ENCODE data around the gene LEMD3. TPM values are rescaled to one million over a fixed set of nuclear protein-coding genes. Genes with fewer than 3 reads are reported as not detected.

LEMD3 gene
- total RNA-seq, 1 experiment from 2014 or later, result 26.9 TPM

DNA sequence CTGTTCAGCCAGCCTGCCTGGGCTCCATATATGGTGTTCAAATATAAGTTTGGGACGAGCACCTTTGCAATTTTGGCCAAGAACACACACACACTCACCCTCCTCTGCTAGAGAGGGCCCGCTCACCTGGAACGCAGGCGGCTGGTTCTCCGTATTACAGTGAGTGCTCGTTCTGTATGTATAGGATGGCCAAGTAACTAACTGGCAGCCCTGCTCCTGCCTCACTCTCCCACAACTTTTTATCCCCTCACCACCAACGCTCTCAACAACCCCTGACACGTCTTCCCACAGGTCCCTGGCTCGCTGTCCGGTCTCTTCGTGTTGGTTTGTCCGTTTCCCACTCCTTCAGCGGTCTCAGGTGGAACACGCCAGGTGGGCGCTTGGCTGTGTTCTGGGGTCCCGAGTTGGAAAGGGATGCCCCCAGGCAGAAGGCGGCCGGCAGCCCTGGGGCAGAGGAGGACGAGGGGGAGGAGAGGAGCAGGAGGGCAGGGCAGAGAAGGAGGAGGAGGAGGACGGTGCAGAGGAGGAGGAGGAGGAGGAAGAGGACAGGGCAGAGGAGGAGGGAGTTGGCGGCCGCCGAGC is 108.7 kb downstream of the LEMD3 start:
- POLR2A ChIA-PET, result no interaction called here
- Histone ChIP-seq H3K4me1 (ENCODE audit: control insufficient read depth, insufficient read depth, low read length) (peaks cover 19% of the 10 kb centered on the region), H3K27ac (ENCODE audit: low read length) (peak overlapping the region; percentile 93), H3K27me3 (ENCODE audit: control insufficient read depth, insufficient read depth, low read length) (no peaks in the 10 kb centered on the region), H3K4me3 (ENCODE audit: low read depth in 2 of 2, low read length in 2 of 2) (peak overlapping the region; percentile 77 to 84), H3K9me3 (ENCODE audit: control insufficient read depth, insufficient read depth, low read depth, low read length) (no peaks in the 10 kb centered on the region), H3K36me3 (ENCODE audit: control insufficient read depth, insufficient read depth, low read length) (no peaks in the 10 kb centered on the region)
- ATAC-seq (peak; percentile 18), DNase-seq (ENCODE audit: low read depth, low spot score) (no peak)
- intact Hi-C loops (cut with micrococcal nuclease; ENCODE audit: unreplicated experiment), result no loop called here
- no peak for TF ChIP-seq POLR2AphosphoS5 (IDR thresholded peaks at IDR 0.05; ENCODE audit: low read depth, low read length)
- no peak for TF ChIP-seq TCF7L2 (IDR thresholded peaks at IDR 0.05; ENCODE audit: low read depth, low read length)
- TF ChIP-seq, protein P1, sequence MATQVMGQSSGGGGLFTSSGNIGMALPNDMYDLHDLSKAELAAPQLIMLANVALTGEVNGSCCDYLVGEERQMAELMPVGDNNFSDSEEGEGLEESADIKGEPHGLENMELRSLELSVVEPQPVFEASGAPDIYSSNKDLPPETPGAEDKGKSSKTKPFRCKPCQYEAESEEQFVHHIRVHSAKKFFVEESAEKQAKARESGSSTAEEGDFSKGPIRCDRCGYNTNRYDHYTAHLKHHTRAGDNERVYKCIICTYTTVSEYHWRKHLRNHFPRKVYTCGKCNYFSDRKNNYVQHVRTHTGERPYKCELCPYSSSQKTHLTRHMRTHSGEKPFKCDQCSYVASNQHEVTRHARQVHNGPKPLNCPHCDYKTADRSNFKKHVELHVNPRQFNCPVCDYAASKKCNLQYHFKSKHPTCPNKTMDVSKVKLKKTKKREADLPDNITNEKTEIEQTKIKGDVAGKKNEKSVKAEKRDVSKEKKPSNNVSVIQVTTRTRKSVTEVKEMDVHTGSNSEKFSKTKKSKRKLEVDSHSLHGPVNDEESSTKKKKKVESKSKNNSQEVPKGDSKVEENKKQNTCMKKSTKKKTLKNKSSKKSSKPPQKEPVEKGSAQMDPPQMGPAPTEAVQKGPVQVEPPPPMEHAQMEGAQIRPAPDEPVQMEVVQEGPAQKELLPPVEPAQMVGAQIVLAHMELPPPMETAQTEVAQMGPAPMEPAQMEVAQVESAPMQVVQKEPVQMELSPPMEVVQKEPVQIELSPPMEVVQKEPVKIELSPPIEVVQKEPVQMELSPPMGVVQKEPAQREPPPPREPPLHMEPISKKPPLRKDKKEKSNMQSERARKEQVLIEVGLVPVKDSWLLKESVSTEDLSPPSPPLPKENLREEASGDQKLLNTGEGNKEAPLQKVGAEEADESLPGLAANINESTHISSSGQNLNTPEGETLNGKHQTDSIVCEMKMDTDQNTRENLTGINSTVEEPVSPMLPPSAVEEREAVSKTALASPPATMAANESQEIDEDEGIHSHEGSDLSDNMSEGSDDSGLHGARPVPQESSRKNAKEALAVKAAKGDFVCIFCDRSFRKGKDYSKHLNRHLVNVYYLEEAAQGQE (IDR thresholded peaks at IDR 0.05; ENCODE audit: insufficient read depth in 1 of 2, low read depth in 2 of 2, low read length in 1 of 2), result no peak
- TF ChIP-seq, protein P2, sequence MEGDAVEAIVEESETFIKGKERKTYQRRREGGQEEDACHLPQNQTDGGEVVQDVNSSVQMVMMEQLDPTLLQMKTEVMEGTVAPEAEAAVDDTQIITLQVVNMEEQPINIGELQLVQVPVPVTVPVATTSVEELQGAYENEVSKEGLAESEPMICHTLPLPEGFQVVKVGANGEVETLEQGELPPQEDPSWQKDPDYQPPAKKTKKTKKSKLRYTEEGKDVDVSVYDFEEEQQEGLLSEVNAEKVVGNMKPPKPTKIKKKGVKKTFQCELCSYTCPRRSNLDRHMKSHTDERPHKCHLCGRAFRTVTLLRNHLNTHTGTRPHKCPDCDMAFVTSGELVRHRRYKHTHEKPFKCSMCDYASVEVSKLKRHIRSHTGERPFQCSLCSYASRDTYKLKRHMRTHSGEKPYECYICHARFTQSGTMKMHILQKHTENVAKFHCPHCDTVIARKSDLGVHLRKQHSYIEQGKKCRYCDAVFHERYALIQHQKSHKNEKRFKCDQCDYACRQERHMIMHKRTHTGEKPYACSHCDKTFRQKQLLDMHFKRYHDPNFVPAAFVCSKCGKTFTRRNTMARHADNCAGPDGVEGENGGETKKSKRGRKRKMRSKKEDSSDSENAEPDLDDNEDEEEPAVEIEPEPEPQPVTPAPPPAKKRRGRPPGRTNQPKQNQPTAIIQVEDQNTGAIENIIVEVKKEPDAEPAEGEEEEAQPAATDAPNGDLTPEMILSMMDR (IDR thresholded peaks at IDR 0.05), result no peak
- TF ChIP-seq SIN3A (IDR thresholded peaks at IDR 0.05; ENCODE audit: borderline replicate concordance, insufficient read depth, low read depth, low read length), result no peak
- no TSS peak for BruUV-seq (replicated peaks)
- in situ Hi-C loops (cut with HindIII; ENCODE audit: low pct_unique_long_range_greater_than_20kb, low sequenced_read_pairs), result no loop called here
- CTCF ChIA-PET, result no interaction called here

DNA sequence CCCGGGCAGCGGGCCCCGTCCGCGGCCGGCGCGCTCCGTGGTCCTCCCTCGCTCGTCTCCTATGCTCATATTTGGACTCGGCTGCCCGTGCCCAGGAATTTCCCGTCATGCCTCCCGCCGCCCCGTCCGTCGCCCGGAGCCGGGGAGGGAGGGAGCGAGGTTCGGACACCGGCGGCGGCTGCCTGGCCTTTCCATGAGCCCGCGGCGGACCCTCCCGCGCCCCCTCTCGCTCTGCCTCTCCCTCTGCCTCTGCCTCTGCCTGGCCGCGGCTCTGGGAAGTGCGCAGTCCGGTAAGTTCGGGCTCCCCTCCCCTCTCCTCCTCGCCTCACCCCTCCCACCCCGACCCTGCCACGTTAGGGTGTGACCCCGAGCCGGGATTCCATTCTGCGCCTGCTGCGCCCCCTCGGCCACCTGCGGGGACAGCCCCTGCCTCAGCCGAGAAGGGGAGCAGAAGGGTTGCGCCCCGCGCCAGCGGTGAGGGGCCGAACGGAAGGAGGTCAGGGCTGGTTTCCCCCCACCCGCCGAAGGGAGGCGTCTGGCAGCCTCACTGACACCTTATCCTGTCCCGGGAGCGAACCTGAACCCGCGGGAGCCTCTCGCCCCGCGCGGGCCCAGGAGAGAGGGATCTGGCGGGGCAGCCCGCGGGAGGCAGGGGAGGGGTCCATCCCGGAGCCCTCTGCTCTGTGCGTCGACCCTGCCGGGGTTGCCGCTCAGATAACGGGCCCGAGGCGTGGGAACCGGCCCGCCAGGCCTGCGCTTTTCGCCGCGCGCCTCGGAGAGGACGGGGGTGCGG is 109.4 kb downstream of the LEMD3 start, which contains the start of gene MSRB3:
TSS of gene MSRB3 (plus strand) at position 108 of the 793 bp plus-strand sequence. CDS start 29,897 bp downstream, outside the sequence.
- ChIA-PET CTCF (no interaction called here), POLR2A (no interaction called here)
- no peaks in the 10 kb centered on the region for H3K27me3 ChIP-seq (ENCODE audit: control insufficient read depth, insufficient read depth, low read length)
- in situ Hi-C loops (cut with HindIII; ENCODE audit: low pct_unique_long_range_greater_than_20kb, low sequenced_read_pairs), result no loop called here
- H3K27ac ChIP-seq (ENCODE audit: low read length), result peak within 1 kb of the TSS; percentile 93
- peak within 1 kb of the TSS; percentile 77 to 84 for H3K4me3 ChIP-seq (ENCODE audit: low read depth in 2 of 2, low read length in 2 of 2)
- peak; percentile 63; the same call in 1 of the 2 replicates for TF ChIP-seq POLR2AphosphoS5 (IDR thresholded peaks at IDR 0.05; ENCODE audit: low read depth, low read length)
- no peak for TF ChIP-seq TCF7L2 (IDR thresholded peaks at IDR 0.05; ENCODE audit: low read depth, low read length)
- TF ChIP-seq, protein P2 (IDR thresholded peaks at IDR 0.05), result peak; percentile 49
- TF ChIP-seq SIN3A (IDR thresholded peaks at IDR 0.05; ENCODE audit: borderline replicate concordance, insufficient read depth, low read depth, low read length), result peak; percentile 87; the same call in 1 of the 2 replicates
- no peak for DNase-seq (ENCODE audit: low read depth, low spot score)
- no peaks in the 10 kb centered on the region for H3K36me3 ChIP-seq (ENCODE audit: control insufficient read depth, insufficient read depth, low read length)
- ATAC-seq, result peak; percentile 92
- H3K9me3 ChIP-seq (ENCODE audit: control insufficient read depth, insufficient read depth, low read depth, low read length), result no peaks in the 10 kb centered on the region
- BruUV-seq (replicated peaks), result no TSS peak
- peaks cover 19% of the 10 kb centered on the region for H3K4me1 ChIP-seq (ENCODE audit: control insufficient read depth, insufficient read depth, low read length)
- intact Hi-C loops (cut with micrococcal nuclease; ENCODE audit: unreplicated experiment), result no loop called here
